NCI-H345 treated with DMSO at 0.1 percent for 48 hours (cell line): ENCODE measurements around the gene TNKS1BP1.
A peak's percentile ranks its signal among the peaks of the same experiment; 100 is the strongest.
"Not testable (repeated sequence)": the region's sequence is repeated elsewhere in the genome, so short reads cannot be mapped to it uniquely, and the experiment has no call there.

ENCODE experiments used
- DNase-seq: peaks from one replicate; lab custom pipeline; 2025; ENCODE audit not compliant: unreplicated experiment; lab: John Stamatoyannopoulos, UW

The TNKS1BP1 gene

DNA sequence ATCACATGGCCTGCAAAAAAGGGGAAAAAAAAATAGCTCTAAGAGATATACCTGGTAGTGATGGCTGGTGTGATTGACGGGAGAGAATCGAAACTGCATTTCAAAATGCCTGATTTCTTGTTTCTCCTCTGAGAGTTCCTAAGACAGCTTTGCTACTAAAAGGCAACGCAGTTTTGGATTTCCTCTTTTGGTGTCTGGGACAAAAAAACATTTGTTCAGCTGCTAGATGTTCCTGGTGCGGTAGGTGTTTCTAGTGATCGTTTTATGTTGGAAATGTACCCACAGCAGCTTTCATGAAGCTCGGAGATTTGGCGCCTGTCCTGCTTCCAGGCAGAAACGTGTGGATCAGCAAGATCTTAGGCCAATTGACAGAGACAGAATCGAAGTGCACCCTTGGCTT lies 31.5 kb upstream of the TNKS1BP1 start:
- no peak for DNase-seq

DNA sequence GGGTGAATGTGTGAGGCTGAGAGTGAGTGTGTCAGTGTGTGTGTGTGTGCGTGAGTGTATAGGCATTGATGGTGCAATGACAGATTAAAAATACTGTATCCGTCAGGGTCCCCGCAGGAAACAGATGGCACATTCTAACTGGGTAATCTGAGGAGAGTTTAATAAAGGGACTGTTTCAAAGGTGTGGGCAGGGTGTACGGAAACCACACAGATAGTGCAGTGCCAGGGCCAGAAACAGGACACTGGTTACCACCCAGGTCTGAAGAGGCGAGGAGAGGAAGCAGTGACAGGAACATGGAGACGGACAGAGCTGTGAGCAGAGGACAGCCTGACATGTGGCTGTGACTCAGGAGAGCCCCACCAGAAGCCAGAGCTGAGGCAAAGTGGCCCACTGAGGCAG lies 29.9 kb upstream of the TNKS1BP1 start:
- DNase-seq, result no peak

DNA sequence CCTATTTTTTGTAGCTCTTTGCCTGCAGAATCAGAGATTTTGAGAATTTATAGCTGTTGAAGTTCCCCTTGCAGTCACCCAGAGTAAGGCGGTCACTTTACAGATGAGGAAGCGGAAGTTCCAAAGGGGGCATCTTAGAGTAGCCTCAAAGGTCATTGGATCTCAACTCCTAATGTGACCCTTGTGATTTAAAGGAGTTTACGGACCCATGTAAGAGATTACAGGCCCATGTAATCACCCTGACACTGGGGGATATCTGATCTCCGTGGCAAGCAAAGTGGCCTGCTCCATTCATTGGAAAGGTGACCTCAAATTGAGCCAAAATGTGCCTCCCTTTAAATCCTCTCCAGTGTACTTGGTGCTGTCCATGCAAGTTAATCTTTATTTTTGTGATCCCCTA lies 29.1 kb upstream of the TNKS1BP1 start:
- DNase-seq, result no peak

- no peak for DNase-seq
Observed at GRCh38 chr11:57353446-57353845, 28.7 kb upstream of the TNKS1BP1 start.

GRCh38 chr11:57353036-57353435 lies 28.3 kb upstream of the TNKS1BP1 start:
- no peak for DNase-seq

DNA sequence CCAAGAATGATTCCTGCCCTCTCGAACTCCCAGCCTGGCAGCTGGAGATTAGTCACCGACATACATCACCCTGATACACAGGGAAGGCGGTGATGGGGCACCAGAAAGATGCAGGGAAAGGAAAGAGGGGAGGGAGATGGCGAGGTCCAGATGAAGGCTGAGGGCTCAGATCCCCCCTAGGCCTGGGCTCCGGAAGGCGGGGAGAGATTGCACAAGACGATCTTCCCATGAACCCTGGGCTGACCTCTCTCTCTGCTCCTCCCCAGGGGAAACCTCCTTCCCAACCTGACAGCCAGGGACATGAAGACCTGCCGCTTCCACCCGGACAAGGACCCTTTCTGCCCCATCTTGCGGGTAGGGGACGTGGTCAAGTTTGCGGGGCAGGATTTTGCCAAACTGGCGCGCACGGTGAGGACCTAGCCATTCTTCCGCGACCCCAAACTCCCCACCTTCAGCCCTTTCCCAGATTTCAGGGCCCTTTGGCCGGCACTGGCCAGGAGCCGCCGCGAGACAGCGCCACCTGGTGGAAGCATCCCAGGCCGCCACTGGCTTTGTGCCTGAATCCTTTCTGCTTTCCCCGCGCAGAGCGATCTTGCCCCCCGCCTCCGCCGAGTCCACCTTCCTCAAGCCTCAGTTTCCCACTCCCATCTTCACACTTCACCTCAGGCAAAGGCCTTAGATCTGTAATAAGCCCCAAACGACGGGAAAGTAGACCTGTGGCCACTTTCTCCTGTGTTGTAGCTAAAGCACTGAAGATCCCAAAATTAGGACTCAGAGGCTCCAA lies 24.9 kb upstream of the TNKS1BP1 start:
- DNase-seq, result peak; percentile 38

- DNase-seq, result no peak
Observed at GRCh38 chr11:57348636-57349313, 24.0 kb upstream of the TNKS1BP1 start.

DNA sequence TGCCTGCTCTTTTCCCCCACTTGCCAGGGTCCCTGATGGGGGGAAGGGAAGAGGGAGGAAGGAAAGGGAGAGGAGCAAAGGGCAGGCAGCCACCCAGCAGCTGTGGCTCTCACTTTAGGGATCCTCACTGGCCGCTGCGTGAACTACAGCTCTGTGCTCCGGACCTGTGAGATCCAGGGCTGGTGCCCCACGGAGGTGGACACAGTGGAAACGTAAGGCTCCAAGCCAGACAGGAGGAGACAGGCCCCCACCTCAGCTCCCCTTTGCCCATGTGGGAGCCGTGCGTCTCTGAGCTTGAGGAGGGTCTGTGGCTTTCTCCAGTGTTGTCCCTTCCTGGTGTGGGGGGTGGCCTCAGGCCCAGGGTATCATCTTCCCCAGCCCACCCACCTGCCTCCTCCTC lies 23.3 kb upstream of the TNKS1BP1 start:
- no peak for DNase-seq

- DNase-seq, result no peak
Observed at GRCh38 chr11:57347336-57347735, 22.6 kb upstream of the TNKS1BP1 start.

DNA sequence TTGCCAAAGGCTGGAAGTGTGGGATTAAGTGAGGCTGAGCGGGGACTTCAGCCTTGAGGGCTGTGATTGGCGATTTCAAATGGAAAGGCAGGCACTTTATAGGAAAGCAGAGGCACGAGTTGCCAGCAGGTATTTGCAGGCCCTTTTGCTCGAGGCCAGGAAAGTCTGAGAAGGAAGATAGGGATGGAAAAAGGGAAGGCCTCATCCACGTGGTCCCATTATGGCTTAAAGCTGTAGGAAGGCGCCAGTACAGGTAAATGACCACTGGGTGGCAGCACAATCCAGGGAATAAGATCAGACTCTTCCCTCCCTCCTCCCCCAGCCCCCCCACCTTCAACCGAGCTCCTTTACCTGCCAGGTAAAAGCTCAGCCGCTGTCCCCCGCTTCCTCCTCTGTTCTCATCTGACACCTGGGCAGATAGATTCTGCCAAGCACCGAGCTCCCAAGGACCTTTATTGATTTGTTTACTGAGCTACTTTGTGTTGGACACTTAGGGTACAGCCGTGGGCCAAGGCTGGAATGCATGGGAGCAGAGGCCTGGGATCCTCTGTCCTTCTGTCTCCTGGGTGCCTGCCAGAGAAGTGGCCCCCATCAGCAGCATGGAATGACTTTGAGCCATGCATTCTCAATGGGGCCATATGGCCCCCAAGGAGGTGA lies 20.9 kb upstream of the TNKS1BP1 start:
- DNase-seq, result peak; percentile 45

GRCh38 chr11:57344826-57345225 lies 20.1 kb upstream of the TNKS1BP1 start:
- no peak for DNase-seq

GRCh38 chr11:57343825-57344224 lies 19.1 kb upstream of the TNKS1BP1 start:
- no peak for DNase-seq

GRCh38 chr11:57342702-57343101 lies 17.9 kb upstream of the TNKS1BP1 start:
- DNase-seq, result no peak

DNA sequence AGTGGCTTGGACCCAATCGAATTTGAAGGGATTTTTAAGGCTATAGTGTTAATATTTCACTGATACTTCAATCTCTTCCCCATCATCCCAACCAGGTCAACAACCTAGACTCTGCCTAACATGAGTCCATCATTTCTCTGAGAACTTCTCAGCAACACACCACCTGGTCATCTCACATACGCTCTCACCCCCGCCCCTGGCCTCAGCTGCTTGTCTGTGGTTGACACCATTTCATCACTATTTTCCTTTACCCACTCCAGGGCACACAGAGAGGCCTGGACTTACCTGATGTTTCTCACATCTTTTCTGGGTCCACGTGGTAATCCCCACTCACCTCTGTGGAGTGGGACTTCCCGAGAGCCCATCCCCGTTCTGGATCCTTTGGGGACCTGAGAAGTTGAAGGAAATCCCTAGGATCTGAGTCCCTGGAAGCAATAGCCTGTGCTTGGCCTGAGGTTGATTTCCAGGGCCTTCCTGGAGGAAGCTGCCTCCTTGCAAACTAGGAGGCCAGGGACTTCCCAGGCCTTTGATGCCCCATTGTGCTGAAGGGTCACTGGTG lies 16.6 kb upstream of the TNKS1BP1 start:
- DNase-seq, result no peak

DNA sequence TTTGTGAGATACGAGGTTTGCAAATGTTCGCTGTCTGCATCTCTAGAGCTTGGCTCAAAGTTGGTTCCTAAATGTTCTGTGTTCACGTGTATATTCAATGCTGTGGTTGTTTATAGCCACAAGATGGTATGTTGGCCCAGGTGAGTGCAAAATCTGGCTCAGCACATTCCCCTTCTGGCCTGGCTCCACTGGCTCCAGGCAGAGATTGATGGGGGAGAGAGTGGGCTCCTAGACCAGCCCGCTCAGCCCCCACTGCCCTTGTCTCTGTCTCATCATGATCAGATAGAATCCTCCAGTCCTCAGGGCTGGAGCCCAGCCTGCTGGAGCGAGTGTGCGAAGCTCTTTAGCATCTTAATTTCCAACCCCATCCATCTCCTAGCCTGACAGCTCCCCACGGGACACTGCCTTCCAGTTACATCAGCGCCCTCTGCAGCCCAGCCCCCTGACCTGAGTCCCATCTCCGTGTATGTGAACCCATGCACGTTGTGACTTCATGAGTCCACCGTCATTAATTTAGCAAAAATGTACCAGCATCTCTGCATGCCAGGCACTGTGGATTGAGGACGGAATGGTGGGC lies 15.4 kb upstream of the TNKS1BP1 start:
- DNase-seq, result no peak

DNA sequence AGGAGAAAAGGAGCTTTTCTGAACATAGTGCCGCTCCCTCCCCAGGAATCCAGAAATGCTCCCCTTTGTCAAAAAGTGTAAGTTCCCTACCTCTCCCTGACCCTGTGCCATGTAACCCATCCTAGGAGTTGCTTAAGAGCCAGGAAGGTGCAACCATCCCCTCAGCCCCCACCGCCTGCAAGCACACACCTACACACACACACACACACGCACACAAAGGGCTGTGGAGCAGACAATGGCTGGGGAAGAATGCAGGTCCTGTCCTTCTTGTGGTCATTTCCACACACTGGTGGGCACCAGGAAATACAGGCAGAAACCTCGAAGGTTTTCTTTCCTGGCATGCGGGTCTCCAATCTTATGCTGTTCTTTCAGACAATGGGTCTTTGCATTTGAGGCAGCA lies 14.6 kb upstream of the TNKS1BP1 start:
- no peak for DNase-seq

- DNase-seq, result no peak
Observed at GRCh38 chr11:57338142-57338541, 13.4 kb upstream of the TNKS1BP1 start, which contains the start of gene P2RX3. P2RX3 (plus strand) TSS chr11:57338352; CDS start chr11:57338551, 199 bp downstream.

GRCh38 chr11:57336856-57337255 lies 12.1 kb upstream of the TNKS1BP1 start:
- DNase-seq, result not testable (repeated sequence)

DNA sequence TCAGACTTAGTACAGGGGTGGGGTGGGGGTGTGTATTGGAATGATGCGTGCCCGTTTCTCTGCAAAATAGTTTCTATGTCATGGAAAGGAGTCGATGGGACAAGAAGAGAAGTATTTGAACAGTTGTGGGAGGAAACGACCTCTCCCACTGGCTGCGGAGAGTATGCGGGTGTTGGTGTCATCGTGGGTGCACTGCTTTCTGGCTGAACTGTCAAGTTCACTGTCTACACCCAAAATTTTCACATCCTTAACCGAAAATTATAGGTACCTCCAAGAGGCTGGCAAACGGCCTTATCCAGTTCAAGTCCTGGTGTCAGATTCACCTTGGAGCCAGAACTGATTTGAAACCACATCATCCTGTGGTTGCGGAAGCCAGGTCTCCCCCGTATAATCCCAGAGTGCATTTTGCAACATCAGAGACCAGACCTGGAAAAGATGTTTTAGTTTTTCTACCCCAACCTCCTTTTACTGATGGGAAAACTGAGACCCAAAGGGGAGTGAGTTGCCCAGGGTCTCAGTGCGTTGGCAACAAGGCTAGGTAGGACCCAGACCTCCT lies 11.4 kb upstream of the TNKS1BP1 start:
- no peak for DNase-seq

GRCh38 chr11:57335343-57336110 lies 10.8 kb upstream of the TNKS1BP1 start, which contains the start of gene SSRP1:
SSRP1 (minus strand) TSS chr11:57335892; CDS start chr11:57335121, 771 bp downstream.
- DNase-seq, result peak; percentile 78
